CD4-positive, alpha-beta T cell (primary cell): ENCODE results near the gene TPRKB. TPM values are rescaled to one million over a fixed set of nuclear protein-coding genes. Genes with fewer than 3 reads are reported as not detected.

Experiments
- ATAC-seq: fragments of 200-7000 bp; cut with Tn5 transposase; one replicate; pipeline ENCODE4 v1.10.0; 2022; ENCODE audit warnings: mild to moderate bottlenecking; ENCODE audit not compliant: poor library complexity
- CTCF ChIA-PET: fragments of 350-600 bp; sonication (Branson Sonifier 250); formaldehyde crosslinking; loops from one replicate; lab custom pipeline; 2021; ENCODE audit warnings: antibody characterized with exemption, inconsistent platforms; lab: Charles Lee
- POLR2A ChIA-PET: fragments of 350-600 bp; sonication (Branson Sonifier 250); formaldehyde crosslinking; loops from one replicate; lab custom pipeline; 2021; ENCODE audit warnings: antibody characterized with exemption, inconsistent platforms; lab: Charles Lee
- DNase-seq, 14 experiments: peaks; one replicate each; pipeline ENCODE4 v3.0.0-alpha.2; 2013 to 2020; ENCODE audit warnings: mixed read lengths in 2 of 14
- H3K27ac ChIP-seq, 2 donors: one replicate each; pipeline versions ENCODE4 v1.5.1 to v1.7.0; 2013; ENCODE audit warnings: low read length in 2 of 2, low read depth in 1 of 2, mild to moderate bottlenecking in 1 of 2
- H3K27me3 ChIP-seq, 2 experiments: 1 replicate in 1 of 2; 2 replicates in 1 of 2; pipeline versions ENCODE4 v1.6.1 to v1.7.0; 2013; ENCODE audit warnings: low read length in 2 of 2, control low read depth in 1 of 2, mild to moderate bottlenecking in 1 of 2, moderate library complexity in 1 of 2; ENCODE audit not compliant: insufficient read depth in 2 of 2, control insufficient read depth in 1 of 2
- H3K36me3 ChIP-seq: one replicate; pipeline ENCODE4 v1.6.1; 2013; ENCODE audit warnings: low read length, control low read depth; ENCODE audit not compliant: insufficient read depth
- H3K4me1 ChIP-seq: one replicate; pipeline ENCODE4 v1.6.1; 2013; ENCODE audit warnings: low read length, control low read depth; ENCODE audit not compliant: insufficient read depth
- H3K4me3 ChIP-seq: one replicate; pipeline ENCODE4 v1.5.1; 2013; ENCODE audit warnings: mild to moderate bottlenecking, low read length, moderate library complexity
- H3K9me3 ChIP-seq, 2 experiments: 1 replicate in 1 of 2; 2 replicates in 1 of 2; pipeline versions ENCODE4 v1.6.1 to v1.7.0; 2013; ENCODE audit warnings: low read length in 2 of 2, mild to moderate bottlenecking in 2 of 2, control low read depth in 1 of 2, moderate library complexity in 1 of 2; ENCODE audit not compliant: control insufficient read depth in 1 of 2, insufficient read depth in 1 of 2
- H3K27ac Mint-ChIP-seq: one replicate; pipeline ENCODE4 v1.8.0; 2020; ENCODE audit warnings: mixed read lengths
- H3K27me3 Mint-ChIP-seq: one replicate; pipeline ENCODE4 v1.8.0; 2021; ENCODE audit warnings: mixed read lengths
- H3K36me3 Mint-ChIP-seq: one replicate; pipeline ENCODE4 v1.8.0; 2021; ENCODE audit warnings: low read depth, mixed read lengths
- H3K4me1 Mint-ChIP-seq: one replicate; pipeline ENCODE4 v1.8.0; 2021; ENCODE audit warnings: low read depth, mixed read lengths
- H3K4me3 Mint-ChIP-seq: one replicate; pipeline ENCODE4 v1.8.0; 2020; ENCODE audit warnings: mild to moderate bottlenecking, mixed read lengths
- H3K9me3 Mint-ChIP-seq: one replicate; pipeline ENCODE4 v1.8.0; 2020; ENCODE audit warnings: mixed read lengths
- CTCF ChIP-seq: fragments of 200-600 bp; IDR thresholded peaks from one replicate; pipeline ENCODE4 v1.8.0; 2022; ENCODE audit warnings: antibody characterized with exemption, mild to moderate bottlenecking
- intact Hi-C, 2 experiments: fragments of 100-400 bp; cut with DNase I in 1 of 2; cut with micrococcal nuclease in 1 of 2; formaldehyde crosslinking; loops; one replicate each; pipeline versions ENCODE4 v1.15.1 to v1.9.0; 2023 to 2025; cut with DNase I, micrococcal nuclease
- total RNA-seq, 174 experiments: library from RNA in 2 of 174; stranded (reverse) in 2 of 174; gene quantifications; one replicate each; pipeline ENCODE4 v1.2.3 and lab custom pipeline; 2021 to 2026

TPRKB gene
- total RNA-seq, 2 experiments from 2014 or later = 16.1 to 18.2 TPM

- Mint-ChIP-seq H3K4me1 (no peaks in the 10 kb centered on the region), H3K27ac (no peak overlapping the region), H3K4me3 (no peak overlapping the region), H3K9me3 (peaks cover 6% of the 10 kb centered on the region), H3K36me3 (peaks cover 4% of the 10 kb centered on the region), H3K27me3 (peaks cover 14% of the 10 kb centered on the region)
- no peak for DNase-seq
- ChIA-PET POLR2A (no interaction called here), CTCF (no interaction called here)
- no peak for TF ChIP-seq CTCF
- peaks cover 0 to 4% of the 10 kb centered on the region in 2 experiments for H3K9me3 ChIP-seq
- no peak for ATAC-seq
- H3K27me3 ChIP-seq = no peaks in the 10 kb centered on the region
- no peak overlapping the region for H3K4me3 ChIP-seq
- H3K4me1 ChIP-seq = no peaks in the 10 kb centered on the region
- H3K27ac ChIP-seq = no peak overlapping the region
- intact Hi-C loops = no loop called here
- no peaks in the 10 kb centered on the region for H3K36me3 ChIP-seq
Observed at GRCh38 chr2:73717251-73717606, 19.9 kb downstream of the TPRKB start.

GRCh38 chr2:73716543-73717250 is 20.4 kb downstream of the TPRKB start:
- H3K4me1 ChIP-seq = no peaks in the 10 kb centered on the region
- no peak for TF ChIP-seq CTCF
- Mint-ChIP-seq H3K4me3 (no peak overlapping the region), H3K9me3 (peaks cover 6% of the 10 kb centered on the region), H3K36me3 (peaks cover 4% of the 10 kb centered on the region), H3K27ac (no peak overlapping the region), H3K4me1 (no peaks in the 10 kb centered on the region), H3K27me3 (peaks cover 18% of the 10 kb centered on the region)
- no peaks in the 10 kb centered on the region for H3K36me3 ChIP-seq
- ATAC-seq = no peak
- peak in 1 of 14 experiments; percentile 20 for DNase-seq
- H3K27ac ChIP-seq = no peak overlapping the region
- no peak overlapping the region for H3K4me3 ChIP-seq
- H3K9me3 ChIP-seq = peaks cover 0 to 4% of the 10 kb centered on the region in 2 experiments
- H3K27me3 ChIP-seq = no peaks in the 10 kb centered on the region
- intact Hi-C loops = no loop called here
- CTCF ChIA-PET = no interaction called here
- POLR2A ChIA-PET = no interaction called here

GRCh38 chr2:73714091-73714490 is 23.1 kb downstream of the TPRKB start:
- Histone ChIP-seq H3K27me3 (no peaks in the 10 kb centered on the region), H3K27ac (no peak overlapping the region), H3K36me3 (no peaks in the 10 kb centered on the region), H3K4me3 (no peak overlapping the region), H3K4me1 (no peaks in the 10 kb centered on the region), H3K9me3 (peaks cover 3 to 4% of the 10 kb centered on the region in 2 experiments)
- no peak for TF ChIP-seq CTCF
- ChIA-PET POLR2A (no interaction called here), CTCF (no interaction called here)
- H3K4me3 Mint-ChIP-seq = no peak overlapping the region
- DNase-seq (no peak), ATAC-seq (no peak)
- peaks cover 31% of the 10 kb centered on the region for H3K27me3 Mint-ChIP-seq
- H3K9me3 Mint-ChIP-seq = peaks cover 6% of the 10 kb centered on the region
- H3K27ac Mint-ChIP-seq = no peak overlapping the region
- peaks cover 4% of the 10 kb centered on the region for H3K36me3 Mint-ChIP-seq
- intact Hi-C loops = no loop called here
- H3K4me1 Mint-ChIP-seq = no peaks in the 10 kb centered on the region
